Coronary artery (tissue), 2 donors: Measurements from ENCODE around the gene CLEC18C.
"Not testable (repeated sequence)": the region's sequence is repeated elsewhere in the genome, so short reads cannot be mapped to it uniquely, and the experiment has no call there.

Experiments used
- DNase-seq: peaks from one replicate; pipeline ENCODE4 v3.0.0-alpha.2; 2017; ENCODE audit warnings: low spot score
- H3K27ac ChIP-seq, 2 donors: fragments of 200-600 bp; sonication (generic); one replicate each; pipeline ENCODE4 v1.5.1; 2016 to 2019
- H3K4me3 ChIP-seq: fragments of 200-600 bp; sonication (generic); 2 replicates; pipeline ENCODE4 v1.5.1; 2016; ENCODE audit warnings: mild to moderate bottlenecking, moderate library complexity
- CTCF ChIP-seq: fragments of 200-600 bp; sonication (generic); IDR thresholded peaks from one replicate; pipeline ENCODE4 v1.5.1; 2019; ENCODE audit warnings: antibody characterized with exemption

CLEC18C gene

GRCh38 chr16:70173212-70173837 lies at the start of gene CLEC18C:
Gene CLEC18C (plus strand): TSS chr16:70173787. CDS start chr16:70174279, 492 bp downstream.
- DNase-seq, H3K27ac ChIP-seq, H3K4me3 ChIP-seq: not testable (repeated sequence)

- DNase-seq, H3K27ac ChIP-seq, H3K4me3 ChIP-seq: not testable (repeated sequence)
Observed at GRCh38 chr16:70123822-70124221, 49.8 kb upstream of the CLEC18C start.

- DNase-seq, H3K4me3 ChIP-seq, H3K27ac ChIP-seq: not testable (repeated sequence)
Observed at GRCh38 chr16:70126226-70126625, 47.4 kb upstream of the CLEC18C start.

- not testable (repeated sequence) for DNase-seq, H3K4me3 ChIP-seq, H3K27ac ChIP-seq
Observed at GRCh38 chr16:70127706-70128105, 45.9 kb upstream of the CLEC18C start.

GRCh38 chr16:70128844-70129243 lies 44.7 kb upstream of the CLEC18C start:
- DNase-seq, H3K27ac ChIP-seq, H3K4me3 ChIP-seq: not testable (repeated sequence)

GRCh38 chr16:70135796-70136195 lies 37.8 kb upstream of the CLEC18C start:
- not testable (repeated sequence) for H3K27ac ChIP-seq, H3K4me3 ChIP-seq, DNase-seq

- not testable (repeated sequence) for H3K4me3 ChIP-seq, DNase-seq, H3K27ac ChIP-seq
Observed at GRCh38 chr16:70136595-70136994, 37.0 kb upstream of the CLEC18C start.

GRCh38 chr16:70142739-70143138 lies 30.8 kb upstream of the CLEC18C start:
- H3K27ac ChIP-seq, DNase-seq, H3K4me3 ChIP-seq: not testable (repeated sequence)

GRCh38 chr16:70143231-70143895 lies 30.2 kb upstream of the CLEC18C start:
- H3K4me3 ChIP-seq, H3K27ac ChIP-seq, DNase-seq: not testable (repeated sequence)

GRCh38 chr16:70147853-70148252 lies 25.7 kb upstream of the CLEC18C start:
- not testable (repeated sequence) for H3K27ac ChIP-seq, H3K4me3 ChIP-seq, DNase-seq

GRCh38 chr16:70148453-70148852 lies 25.1 kb upstream of the CLEC18C start:
- not testable (repeated sequence) for H3K27ac ChIP-seq, H3K4me3 ChIP-seq, DNase-seq

- DNase-seq, H3K27ac ChIP-seq, H3K4me3 ChIP-seq: not testable (repeated sequence)
Observed at GRCh38 chr16:70149296-70149695, 24.3 kb upstream of the CLEC18C start.

GRCh38 chr16:70151391-70151790 lies 22.2 kb upstream of the CLEC18C start:
- TF ChIP-seq CTCF, result no peak
- Histone ChIP-seq H3K4me3 (no peak overlapping the region), H3K27ac (no peak overlapping the region)
- no peak for DNase-seq

GRCh38 chr16:70151941-70152509 lies 21.6 kb upstream of the CLEC18C start:
- DNase-seq, result no peak
- no peak for TF ChIP-seq CTCF
- no peak overlapping the region for H3K27ac ChIP-seq
- H3K4me3 ChIP-seq, result no peak overlapping the region
